ENCODE data around the gene SLC15A2. TPM values are rescaled to one million over a fixed set of nuclear protein-coding genes. Genes with fewer than 3 reads are reported as not detected.

SLC15A2 gene
- total and polyA plus RNA-seq, 10 of the 15 experiments (the other 5 are each of a cell fraction or from before 2014, with no cell fraction given) = 0.64 to 7.2 (median 2.4) TPM

- TF ChIP-seq MYB (IDR thresholded peaks at IDR 0.05; ENCODE audit: borderline replicate concordance, low read depth, low read length) = no peak
- no peak for TF ChIP-seq JUNB (IDR thresholded peaks at IDR 0.05)
These were observed 920 bp downstream of the SLC15A2 start (continued) for GRCh38 chr3:121895121-121895520.

GRCh38 chr3:121895736-121896135 is 1.5 kb downstream of the SLC15A2 start:
- ChIA-PET CTCF (interaction anchor here (1.9 to 2.0 kb wide), 2 partner anchors 12 to 100 kb away, joined by 5 to 10 read pairs; no protein-coding TSS in a partner anchor), SMC1A (ENCODE audit: uncharacterized antibody, unreplicated experiment) (interaction anchor here (1.6 kb wide), 1 partner anchor 106 kb away, joined by 5 read pairs; no protein-coding TSS in a partner anchor), POLR2A (interaction anchor here (0.5 kb wide), 1 partner anchor 38 kb away, joined by 4 read pairs; no protein-coding TSS in a partner anchor), RAD21 (ENCODE audit: unreplicated experiment) (interaction anchor here (1.1 kb wide), 1 partner anchor 84 kb away, joined by 3 read pairs; no protein-coding TSS in a partner anchor)
- no peaks in the 10 kb centered on the region for H3K27me3 ChIP-seq (replicated peaks in 1 of 2; ENCODE audit: control insufficient read depth in 2 of 2, insufficient read depth in 2 of 2, low read length in 1 of 2)
- no TSS peak for BruUV-seq (replicated peaks)
- peaks cover 4 to 12% of the 10 kb centered on the region in 2 experiments for H3K36me3 ChIP-seq (ENCODE audit: control insufficient read depth in 2 of 2, insufficient read depth in 2 of 2, low read length in 1 of 2)
- H3K9ac ChIP-seq (ENCODE audit: control insufficient read depth, insufficient read depth, low read length) = no peak overlapping the region
- TF ChIP-seq RFX5 (IDR thresholded peaks at IDR 0.05; ENCODE audit: low read depth, low read length) (no peak), EGR1 (IDR thresholded peaks at IDR 0.05; ENCODE audit: borderline replicate concordance in 1 of 2, low read depth in 2 of 2, low read length in 2 of 2) (no peak), TAF1 (IDR thresholded peaks at IDR 0.05; ENCODE audit: borderline replicate concordance, low read depth, low read length) (no peak), WRNIP1 (IDR thresholded peaks at IDR 0.05; ENCODE audit: borderline replicate concordance, low read depth, low read length) (no peak), POU2F2 (IDR thresholded peaks at IDR 0.05; ENCODE audit: borderline replicate concordance, low read depth, low read length) (no peak), USF1 (IDR thresholded peaks at IDR 0.05; ENCODE audit: borderline replicate concordance, extremely low read length, insufficient read depth, low read depth, low read length) (no peak), RAD21 (IDR thresholded peaks at IDR 0.05; ENCODE audit: insufficient read depth, low read depth, low read length) (no peak), SIX5 (IDR thresholded peaks at IDR 0.05; ENCODE audit: low read depth, low read length, severe bottlenecking) (no peak), ZNF687 (IDR thresholded peaks at IDR 0.05) (no peak), SMARCA5 (IDR thresholded peaks at IDR 0.05) (no peak), E2F8 (IDR thresholded peaks at IDR 0.05; ENCODE audit: low read depth, partially characterized antibody) (no peak), PKNOX1 (IDR thresholded peaks at IDR 0.05) (no peak)
- ATAC-seq (no peak), FAIRE-seq (no peak), DNase-seq (ENCODE audit: low read depth, low spot score) (no peak)
- in situ Hi-C loops (cut with MboI) (no loop called here), intact Hi-C loops (cut with micrococcal nuclease; ENCODE audit: unreplicated experiment) (no loop called here)
- H3K4me3 ChIP-seq = no peak overlapping the region
- H3K9me3 ChIP-seq (replicated peaks; ENCODE audit: control insufficient read depth, insufficient read depth, low read length) = no peaks in the 10 kb centered on the region
- no peak overlapping the region for H2AFZ ChIP-seq (ENCODE audit: control insufficient read depth, low read depth, low read length)
- H3K79me2 ChIP-seq (ENCODE audit: control insufficient read depth, insufficient read depth, low read length) = no peaks in the 10 kb centered on the region
- H3K27ac ChIP-seq (ENCODE audit: control insufficient read depth, insufficient read depth) = no peak overlapping the region
- H4K20me1 ChIP-seq (ENCODE audit: control insufficient read depth, insufficient read depth) = no peaks in the 10 kb centered on the region
- H3K4me1 ChIP-seq (ENCODE audit: control insufficient read depth, insufficient read depth, low read length) = no peaks in the 10 kb centered on the region
- no peak overlapping the region for H3K4me2 ChIP-seq (ENCODE audit: control insufficient read depth, insufficient read depth)
